ENCODE measurements around the gene TDP1.

TDP1 gene

GRCh38 chr14:89941830-89942377 lies 13.8 kb upstream of the TDP1 start:
- DNase-seq: no peak

DNA sequence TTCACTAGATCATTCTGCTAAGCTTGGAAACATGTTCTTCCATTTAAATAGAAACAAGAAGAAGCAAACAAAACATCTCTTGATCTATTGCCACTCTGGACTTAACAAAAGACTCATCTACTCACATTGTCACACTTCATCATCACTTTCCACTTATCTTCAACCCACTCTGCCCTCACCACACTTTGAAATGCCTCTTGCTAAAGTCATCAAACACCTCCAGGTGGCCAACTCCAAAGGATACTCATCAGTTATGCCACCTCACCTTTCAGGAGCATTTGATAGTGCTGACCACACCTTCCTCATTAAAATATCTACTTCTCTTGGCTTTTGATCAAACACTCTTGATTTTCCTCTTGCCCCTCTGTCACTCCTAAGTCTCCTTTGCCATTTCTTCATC lies 8.4 kb upstream of the TDP1 start:
- DNase-seq: no peak

GRCh38 chr14:89952576-89952975 lies 3.2 kb upstream of the TDP1 start:
- no peak for DNase-seq

DNA sequence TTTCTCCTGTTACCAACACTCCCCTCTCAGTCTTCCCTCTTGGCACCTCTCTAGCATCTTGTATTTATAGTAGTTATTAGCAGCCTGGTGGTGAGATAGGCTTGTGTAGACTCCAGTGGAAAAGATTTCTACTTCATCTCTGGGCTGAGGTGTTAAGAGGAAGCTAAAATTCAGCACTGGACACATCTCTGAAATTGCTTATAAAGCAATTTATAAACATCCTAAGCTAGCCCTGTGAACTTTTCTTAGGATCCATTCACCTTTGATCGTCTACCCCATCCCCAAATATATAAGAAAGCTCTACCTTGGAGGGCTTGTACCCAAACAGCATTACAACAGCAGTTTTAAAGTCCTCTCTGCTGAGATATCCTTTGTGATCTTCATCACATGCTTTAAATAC lies 2.1 kb upstream of the TDP1 start:
- no peak for DNase-seq

- peak; percentile 99 for DNase-seq
Measured at GRCh38 chr14:89954070-89955021, 1.4 kb upstream of the TDP1 start, which contains the start of gene EFCAB11. Gene EFCAB11, minus strand, starts transcription at chr14:89954730. Its CDS starts 70 bp downstream, at chr14:89954660.

- DNase-seq: no peak
Measured at GRCh38 chr14:89955022-89955744, 544 bp upstream of the TDP1 start.

DNA sequence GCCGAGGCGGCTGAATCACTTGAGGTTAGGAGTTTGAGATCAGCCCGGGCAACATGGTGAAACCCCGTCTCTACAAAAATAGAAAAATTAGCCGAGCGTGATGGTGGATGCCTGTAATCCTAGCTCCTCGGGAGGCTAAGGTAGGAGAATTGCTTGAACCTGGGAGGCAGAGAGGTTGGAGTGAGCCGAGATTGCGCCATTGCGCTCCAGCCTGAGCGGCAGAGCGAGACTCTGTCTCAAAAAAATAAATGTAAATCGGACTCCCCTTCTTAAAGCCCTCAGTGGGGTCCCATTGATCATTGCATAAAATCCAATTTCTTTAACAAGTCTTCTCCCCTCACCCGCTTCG lies 908 bp downstream of the TDP1 start:
- DNase-seq: no peak

DNA sequence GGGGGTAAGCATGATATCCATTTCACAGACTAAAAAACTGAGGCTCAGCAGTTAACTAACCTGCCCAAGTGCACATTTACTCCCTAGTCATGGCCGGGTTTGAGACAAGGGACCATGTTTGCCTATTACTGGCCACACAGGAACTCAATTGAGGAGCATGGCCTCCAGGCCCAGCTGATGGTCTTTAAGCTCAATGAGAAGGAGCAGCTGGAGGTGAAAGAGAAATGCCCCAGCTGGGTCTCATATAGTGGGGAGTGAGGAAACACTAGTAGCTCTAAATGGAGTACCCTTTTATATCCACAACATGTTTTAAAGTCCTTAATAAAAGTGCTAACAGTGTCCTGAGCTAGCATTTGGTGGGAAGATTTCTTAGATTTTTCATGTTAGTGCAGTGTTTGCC lies 1.6 kb downstream of the TDP1 start:
- DNase-seq: no peak

- no peak for DNase-seq
Measured at GRCh38 chr14:89957791-89958190, 2.1 kb downstream of the TDP1 start.

DNA sequence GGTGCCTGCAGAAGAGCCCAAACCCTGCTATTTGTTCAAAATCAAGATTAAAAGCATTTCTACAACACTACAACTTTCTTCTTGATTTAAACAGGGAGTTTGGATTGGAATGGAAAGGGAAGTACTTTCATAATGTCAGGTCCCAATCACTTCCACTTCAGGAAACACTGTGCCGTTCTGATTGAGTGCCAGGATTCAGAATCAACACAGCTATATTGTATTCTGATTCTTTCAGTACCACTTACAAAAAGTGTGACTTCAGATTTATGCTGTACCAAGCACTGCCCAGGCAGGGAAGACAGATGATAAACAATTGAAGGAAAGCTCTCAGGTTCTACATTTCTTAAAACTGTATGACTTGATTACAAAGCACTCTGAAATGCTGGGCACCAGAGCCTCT lies 3.2 kb downstream of the TDP1 start:
- DNase-seq: no peak

DNA sequence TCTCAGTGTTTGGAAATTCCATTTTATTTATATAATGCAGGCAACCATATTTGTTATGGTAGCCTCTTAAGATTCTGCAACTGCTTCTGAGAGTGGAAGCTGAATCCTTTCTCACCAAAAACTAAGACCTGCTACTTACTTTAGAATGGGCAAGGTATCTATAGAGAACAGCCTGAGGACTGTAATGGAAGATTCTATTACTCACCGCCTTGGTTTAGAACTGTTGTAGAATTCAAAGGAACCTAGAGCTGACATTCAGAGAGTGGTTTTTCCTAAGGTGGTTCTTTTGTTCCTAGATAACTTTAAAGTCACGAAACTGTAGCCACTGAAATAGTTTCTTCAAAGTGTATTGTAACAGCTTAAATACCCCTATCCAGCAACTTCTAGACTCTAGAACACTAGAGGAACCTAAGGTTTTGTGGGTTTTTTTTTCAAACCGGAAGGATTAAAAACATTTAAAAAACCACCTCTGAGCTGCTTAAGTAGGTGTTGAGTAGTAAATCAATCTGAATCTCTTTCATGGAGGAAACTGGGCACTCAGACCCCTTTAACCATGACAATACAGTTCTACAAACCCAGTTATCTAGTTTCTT lies 4.2 kb downstream of the TDP1 start:
- DNase-seq: no peak

DNA sequence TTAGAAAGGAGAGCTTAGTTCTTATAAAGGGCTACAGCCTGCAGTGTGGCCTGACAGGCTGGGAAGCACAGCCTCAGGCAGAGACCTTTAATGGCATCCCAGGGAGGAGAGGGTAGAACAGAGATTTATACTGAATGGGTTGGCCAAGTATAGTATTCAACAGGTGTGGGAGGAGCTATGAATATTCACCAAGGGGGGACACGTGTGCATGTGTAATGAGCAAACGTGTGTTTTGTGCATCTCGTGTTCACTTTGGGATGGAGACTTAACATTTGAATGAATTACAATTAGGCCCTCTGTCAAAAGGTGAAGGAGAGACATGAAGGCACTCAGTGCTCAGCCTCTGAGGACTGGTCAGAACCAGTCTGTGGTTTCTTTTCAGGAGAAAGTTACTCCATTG lies 5.2 kb downstream of the TDP1 start:
- no peak for DNase-seq

GRCh38 chr14:89963288-89963978 lies 7.7 kb downstream of the TDP1 start:
- no peak for DNase-seq

- no peak for DNase-seq
Measured at GRCh38 chr14:89965839-89966238, 10.1 kb downstream of the TDP1 start.

DNA sequence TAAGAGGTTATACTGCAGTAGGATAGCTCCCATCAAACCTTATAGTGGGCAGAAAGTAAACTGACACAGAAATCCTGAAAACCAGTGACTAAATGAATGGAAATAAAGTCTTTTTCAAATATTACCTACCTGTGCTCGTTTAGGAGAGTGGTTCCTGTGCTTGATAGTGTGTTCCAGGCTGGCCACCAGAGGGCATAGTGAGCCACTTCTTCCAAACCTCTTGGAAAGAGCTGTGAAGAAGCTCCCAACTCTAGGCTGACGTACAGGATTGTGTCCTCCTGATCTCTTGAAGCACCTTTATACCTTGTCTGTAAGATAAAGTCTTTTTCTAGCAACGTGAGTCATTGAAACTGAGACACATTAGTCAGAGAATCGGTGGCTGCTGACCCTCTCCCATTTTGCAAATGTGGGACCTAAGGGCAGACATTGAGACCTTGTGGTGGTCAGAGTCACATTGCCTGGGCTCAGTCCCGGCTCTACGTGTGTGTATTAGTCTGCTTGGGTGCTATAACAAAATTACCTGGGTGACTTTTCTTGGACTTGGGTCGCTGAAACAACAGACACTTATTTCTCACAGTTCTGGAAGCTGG lies 17.6 kb downstream of the TDP1 start:
- DNase-seq: peak; percentile 66

DNA sequence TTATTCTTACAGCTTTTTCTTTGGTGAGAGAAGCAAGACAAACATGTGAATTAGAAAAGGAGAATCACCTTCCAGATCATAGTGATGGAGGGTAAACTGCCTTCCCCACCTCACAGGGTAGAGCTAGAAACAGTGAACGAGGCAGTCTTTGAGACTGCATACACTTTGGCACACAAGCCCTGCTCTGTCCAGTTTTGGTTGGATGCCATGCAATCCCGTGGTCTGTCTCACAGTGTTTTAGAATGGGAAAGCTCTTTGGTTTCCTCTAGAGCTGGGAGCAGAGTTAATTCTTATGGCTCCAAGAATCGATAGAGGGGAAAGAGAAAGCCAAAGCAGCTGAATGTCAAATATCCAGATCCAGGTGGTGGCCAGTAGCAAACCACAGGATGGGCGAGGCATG lies 21.9 kb downstream of the TDP1 start:
- no peak for DNase-seq

GRCh38 chr14:89978656-89979055 lies 22.9 kb downstream of the TDP1 start:
- no peak for DNase-seq

DNA sequence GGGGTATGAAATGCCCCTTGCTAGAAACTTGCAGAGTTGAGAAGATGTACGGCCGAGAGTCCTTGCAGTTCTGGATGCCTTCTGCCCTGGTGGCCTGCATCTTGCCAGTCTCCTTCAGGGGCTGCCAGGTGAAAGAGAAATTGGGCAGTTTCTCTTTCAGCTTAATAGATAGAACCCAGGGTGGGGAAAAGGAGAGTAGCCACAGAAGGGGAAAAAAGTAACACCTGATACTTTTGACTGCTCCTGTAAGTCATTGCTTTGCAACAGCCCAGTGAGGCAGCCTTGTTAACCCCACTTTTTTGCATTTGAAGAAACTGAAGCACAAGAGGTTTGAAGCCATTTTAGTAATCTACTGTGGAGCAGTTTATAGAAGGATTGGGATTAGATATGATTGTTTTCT lies 27.6 kb downstream of the TDP1 start:
- DNase-seq: no peak

- DNase-seq: no peak
Measured at GRCh38 chr14:89986462-89987160, 30.9 kb downstream of the TDP1 start.

DNA sequence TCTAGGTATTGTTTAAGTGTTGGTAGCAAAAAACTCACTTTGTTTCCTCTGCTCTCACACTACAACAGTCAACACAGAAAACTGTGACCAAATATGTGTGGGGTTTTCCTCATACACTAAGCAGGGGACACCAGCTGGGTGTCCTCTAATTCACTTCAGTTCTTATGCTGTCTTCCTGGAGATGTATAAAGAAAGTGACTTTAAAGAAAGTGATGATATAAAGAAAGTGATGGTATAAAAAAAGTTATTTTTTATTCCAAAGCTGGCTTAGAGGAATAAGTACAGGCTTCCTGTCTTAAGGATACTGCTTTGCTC lies 31.4 kb downstream of the TDP1 start:
- no peak for DNase-seq

- DNase-seq: no peak
Measured at GRCh38 chr14:89988787-89989186, 33.1 kb downstream of the TDP1 start.

GRCh38 chr14:89990218-89990617 lies 34.5 kb downstream of the TDP1 start:
- DNase-seq: no peak

All from fibroblast of skin of scalp (primary cell).